HG03045 (cell line): ENCODE results near the gene ANO9.
"Not testable (repeated sequence)": the region's sequence is repeated elsewhere in the genome, so short reads cannot be mapped to it uniquely, and the experiment has no call there.

ENCODE experiments used
- ATAC-seq: cut with Tn5 transposase; IDR thresholded peaks from one replicate; pipeline ENCODE4 v1.9.1; 2021; ENCODE audit warnings: mild to moderate bottlenecking, moderate library complexity; ENCODE audit not compliant: unreplicated experiment

Gene ANO9

GRCh38 chr11:417652-418342, 24.0 kb downstream of the ANO9 start:
- no peak for ATAC-seq

DNA sequence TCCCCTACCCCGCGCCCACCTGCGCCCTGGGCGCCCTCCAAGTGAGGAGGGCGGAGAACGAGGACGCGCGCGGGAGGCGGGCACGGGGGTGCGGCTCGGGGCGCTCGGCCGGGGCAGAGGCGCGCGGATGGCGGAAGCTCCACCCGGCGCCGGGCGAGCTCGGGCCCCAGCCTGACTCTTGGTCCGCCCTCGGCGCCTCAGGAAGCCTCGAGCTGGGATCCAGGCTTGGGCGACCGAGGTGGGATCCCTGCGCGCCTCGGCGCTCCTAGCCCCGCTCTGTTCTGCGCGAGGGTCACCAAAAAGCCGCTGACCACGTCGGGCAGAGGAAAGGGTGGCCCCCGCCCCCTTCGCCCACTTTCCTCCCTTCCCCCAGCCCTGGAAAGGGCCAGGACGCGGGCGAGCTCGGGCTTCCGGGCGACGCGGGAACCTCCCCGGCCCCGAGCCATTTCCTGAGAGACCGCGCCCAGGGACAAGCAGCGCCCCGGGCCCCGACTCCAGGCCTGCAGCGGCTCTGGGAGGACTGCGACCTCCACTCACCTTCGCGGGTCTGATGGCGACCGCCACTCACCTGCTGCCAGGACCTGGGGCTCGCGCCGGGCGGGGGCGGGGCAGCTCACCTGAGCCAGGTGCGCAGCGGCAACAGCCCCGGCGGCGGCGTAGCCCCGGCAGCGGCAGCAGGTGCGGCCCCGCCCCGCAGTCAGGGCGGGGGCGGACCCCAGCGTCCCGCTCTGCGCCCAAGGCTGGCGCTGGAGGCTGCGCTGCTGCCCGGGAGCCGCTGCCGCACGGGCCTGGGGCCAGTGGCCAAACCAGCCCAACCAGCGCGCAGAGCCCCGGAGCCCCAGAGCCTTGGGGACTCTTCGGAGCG, 24.8 kb downstream of the ANO9 start:
- no peak for ATAC-seq

- ATAC-seq: no peak
Observed at GRCh38 chr11:416051-416756, 25.6 kb downstream of the ANO9 start.

GRCh38 chr11:415640-416041, 26.2 kb downstream of the ANO9 start:
- ATAC-seq: no peak

DNA sequence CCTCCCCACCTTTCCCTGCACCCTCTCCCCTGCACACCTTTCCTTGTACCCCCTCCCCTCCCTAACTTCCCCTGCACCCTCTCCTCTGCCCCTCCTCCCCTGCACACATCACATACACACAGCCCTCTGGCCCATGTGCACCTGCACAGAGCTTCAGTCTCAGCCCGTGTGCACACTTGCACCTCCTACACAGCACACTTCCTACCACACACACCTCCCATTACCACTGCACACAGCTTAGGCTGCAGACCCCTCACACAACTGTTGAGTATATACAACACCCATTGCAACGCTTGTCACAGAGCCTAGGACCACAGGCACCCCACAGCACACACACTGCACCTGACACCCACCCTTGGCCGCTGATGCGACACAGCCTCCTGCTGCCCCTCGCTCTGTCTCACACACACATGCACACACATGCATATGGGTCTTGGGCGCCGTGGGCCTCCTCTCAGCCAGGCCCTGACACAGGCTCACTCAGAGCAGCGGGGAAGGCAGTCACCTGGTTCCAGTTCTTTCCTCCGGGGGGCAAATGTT, 27.4 kb downstream of the ANO9 start:
- ATAC-seq: no peak

DNA sequence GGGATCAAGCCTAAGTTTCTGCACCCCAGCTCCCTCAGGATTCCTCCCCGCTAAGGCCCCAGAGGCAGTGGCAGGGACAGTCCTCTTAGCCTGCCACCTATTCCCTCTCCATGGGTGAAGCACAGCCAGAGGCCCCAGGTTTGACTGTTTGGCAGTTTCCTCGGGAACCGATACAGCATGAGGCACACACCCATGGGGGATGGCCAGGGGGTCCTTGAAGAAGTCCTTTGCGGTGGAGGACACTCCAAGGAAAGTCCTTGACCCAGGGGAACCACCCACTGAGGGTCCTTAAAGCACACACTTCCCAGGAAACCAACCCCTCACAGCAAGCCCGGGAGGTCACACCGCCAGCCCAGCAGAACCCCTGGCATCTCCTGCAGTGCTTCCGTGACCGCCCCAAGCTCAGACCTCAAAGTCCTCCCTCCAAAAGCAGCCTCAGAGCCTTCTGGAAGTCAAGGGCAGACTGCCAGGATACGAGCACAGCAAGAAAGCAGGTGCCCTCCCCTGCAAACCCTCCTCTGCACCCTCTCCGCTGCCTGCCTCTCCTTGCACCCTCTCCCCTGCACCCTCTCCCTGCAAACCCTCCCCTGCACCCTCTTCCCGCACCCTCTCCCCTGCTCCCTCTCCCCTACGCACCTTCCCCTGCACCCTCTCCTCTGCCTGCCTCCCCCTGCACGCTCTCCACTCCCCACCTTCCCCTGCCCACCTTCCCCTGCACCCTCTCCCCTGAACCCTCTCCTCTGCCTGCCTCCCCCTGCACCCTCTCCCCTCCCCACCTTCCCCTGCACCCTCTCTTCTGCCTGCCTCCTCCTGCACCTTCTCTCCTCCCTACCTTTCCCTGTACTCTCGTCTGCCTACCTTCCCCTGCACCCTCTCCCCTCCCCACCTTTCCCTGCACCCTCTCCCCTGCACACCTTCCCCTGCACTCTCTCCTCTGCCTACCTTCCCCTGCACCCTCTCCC, 28.4 kb downstream of the ANO9 start:
- ATAC-seq: no peak

DNA sequence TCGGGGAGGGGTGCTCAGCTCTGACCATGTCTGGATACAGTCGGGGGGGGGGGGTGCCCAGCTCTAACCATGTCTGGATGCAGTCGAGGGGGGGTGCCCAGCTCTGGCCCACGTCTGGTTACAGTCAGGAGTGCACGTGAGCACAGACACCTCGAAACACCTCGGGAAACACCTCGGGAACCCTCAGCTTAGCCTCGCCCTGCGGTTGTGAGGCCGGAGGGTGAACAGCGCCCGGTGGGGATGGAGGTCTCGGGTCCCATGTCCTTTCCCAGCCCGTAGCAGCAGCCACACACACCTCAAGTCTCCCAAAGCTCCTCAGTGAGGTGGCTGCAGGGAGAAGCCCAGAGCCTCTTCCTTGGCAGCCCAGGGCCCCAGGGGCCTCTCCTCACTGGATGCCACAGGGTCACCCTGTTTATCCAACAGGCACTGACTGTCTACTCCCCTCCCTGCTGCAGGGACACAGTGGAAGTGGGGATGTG, 29.1 kb downstream of the ANO9 start:
- no peak for ATAC-seq

- not testable (repeated sequence) for ATAC-seq
Observed at GRCh38 chr11:411520-411919, 30.3 kb downstream of the ANO9 start.

GRCh38 chr11:410711-411110, 31.1 kb downstream of the ANO9 start:
- not testable (repeated sequence) for ATAC-seq

DNA sequence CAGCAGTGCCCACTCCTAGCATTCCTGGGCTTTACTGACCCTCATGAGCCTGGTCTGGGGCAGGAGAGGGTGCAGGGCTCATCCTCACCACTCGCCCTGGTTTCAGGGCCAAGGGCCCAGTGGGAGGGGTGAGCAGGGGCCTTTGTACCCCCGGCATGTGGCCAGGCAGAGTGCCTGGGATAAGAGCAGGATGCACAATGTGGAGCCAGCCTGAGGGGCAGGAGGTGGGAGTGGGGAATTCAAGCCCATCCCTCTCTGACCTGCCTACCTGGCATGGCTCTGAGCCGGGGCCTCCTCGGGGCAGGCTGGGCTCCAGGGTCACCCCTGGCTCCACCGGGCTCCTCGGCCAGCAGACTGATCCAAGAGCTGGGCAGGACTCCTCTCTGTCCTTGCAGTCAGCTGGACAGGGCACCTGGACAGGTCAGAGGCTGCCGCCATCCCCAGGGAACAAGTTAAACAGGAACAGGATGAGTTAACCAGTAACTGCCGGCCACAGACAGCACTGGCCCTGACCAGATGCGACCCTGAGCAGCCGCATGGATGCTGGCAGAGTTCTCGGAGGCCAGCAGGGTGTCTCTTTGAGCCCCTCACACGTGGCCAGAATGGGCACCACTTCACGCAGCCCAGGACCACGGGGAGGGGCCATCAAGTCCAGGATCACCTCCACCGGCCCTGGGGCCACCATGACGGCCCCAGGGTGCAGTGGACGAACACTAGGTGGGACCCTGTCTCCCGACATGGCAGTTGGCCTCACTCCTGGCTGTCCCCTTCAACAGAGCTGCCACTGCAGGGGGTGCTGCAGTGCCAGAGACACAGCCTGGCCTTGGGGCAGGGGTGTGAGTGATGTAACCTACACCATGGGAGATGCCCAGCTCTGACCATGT, 32.0 kb downstream of the ANO9 start:
- no peak for ATAC-seq

- no peak for ATAC-seq
Observed at GRCh38 chr11:409008-409599, 32.7 kb downstream of the ANO9 start.

DNA sequence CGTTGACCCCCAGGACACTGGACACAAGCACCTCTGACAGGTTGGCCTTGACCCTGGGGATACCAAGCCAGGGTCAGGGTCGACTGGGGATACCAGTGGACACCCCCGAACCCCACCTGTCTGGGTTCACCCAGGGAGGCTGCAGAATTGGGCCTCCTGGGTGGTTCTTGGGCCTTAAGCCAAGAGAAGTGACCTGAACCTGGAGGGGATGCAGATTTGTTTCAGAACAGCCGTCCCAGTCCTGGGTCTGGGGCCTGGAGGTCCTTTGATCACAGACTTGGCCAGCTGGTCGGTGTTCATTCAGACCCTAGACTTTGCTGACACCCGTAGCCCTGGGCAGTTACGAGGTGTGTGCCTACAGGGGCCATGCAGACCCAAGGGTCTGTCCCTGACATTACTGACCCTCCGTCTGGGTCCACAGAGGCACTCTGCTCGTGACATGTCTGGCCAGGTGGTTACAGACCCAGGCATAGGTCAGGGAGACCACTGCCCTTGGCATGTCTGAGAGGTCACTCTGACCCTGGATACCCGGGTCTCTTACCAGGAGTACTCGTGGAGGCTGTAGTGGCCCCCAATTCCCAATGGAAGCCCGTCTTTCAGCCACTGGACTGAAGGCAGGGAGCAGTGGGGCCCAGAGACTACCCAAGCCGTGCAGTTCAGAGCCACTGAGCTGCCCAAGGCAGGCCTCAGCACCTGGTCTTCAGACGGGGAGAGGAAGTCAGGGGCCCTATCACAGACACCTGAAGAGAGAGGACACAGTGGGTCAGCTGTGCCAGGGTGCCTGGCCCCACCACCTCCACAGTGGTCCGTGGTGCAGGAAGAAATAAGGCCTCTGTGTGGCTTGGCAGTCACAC, 33.4 kb downstream of the ANO9 start:
- ATAC-seq: no peak

DNA sequence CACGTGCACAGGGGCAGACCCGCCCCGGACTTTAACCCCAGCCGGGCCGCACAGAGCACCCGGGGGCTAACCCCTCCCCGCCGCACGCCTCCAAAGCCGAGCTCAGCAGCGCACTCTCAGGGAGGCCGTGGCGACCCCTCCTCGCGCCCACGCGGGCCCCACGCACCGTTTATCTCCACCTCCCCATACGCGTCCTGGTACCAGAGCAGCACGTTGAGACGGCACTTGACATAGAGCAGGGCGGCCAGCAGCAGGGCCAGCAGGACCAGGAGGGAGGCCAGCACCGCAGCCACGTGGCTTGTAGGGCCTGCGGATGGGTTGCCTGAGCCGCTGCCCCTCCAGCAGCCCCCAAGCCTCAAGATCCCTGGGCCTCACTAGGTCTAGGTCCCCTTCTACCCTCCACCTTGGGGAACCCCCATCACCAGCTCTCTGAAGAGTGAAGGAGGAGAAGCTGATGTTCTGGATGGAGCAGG, 34.1 kb downstream of the ANO9 start:
- no peak for ATAC-seq

DNA sequence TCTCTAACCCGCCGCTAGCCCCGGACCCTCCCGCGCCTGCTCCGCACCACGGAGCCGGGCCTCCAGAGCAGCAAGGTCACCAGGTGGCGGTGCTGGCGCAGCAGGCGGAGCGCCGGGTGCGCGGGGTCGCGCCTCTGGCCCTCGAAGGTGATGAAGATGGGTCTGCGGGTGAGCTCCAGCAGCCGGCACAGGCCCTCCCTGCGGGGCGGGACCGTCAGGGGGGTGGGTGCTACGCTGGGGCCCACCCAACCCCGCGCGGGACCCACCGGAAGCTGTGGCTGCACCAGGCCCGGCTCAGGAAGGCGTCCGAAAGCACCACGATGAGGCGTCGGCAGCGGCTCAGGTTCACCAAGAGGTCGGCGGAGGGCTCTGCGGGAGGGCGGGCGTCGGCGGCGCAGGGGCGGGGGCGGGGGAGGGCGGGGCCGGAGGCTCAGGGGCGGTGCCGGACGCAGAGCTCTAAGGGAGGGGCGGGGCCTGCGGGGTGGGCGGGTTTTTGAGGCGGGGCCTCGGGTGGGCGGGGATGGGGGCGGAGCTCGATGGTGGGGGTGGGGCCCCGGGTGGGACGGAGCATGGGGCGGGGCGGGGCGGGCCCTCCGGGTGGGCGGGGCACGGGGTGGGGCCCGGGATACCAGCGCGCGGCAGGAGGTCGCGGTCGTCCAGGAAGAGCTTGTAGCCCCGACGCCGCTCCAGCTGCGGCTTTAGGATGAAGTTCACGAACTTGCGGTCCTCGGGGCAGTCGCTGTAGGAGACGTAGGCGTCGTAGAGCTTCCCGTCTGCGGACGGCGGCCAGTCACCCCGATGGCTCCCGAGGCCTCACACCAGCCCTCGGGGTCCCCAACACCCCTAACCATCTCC, 34.8 kb downstream of the ANO9 start:
- ATAC-seq: peak; percentile 36

GRCh38 chr11:405954-406795, 35.6 kb downstream of the ANO9 start:
- no peak for ATAC-seq
